Liver (tissue), 9 donors: ENCODE measurements around the gene CARD9. TPM values are rescaled to one million over a fixed set of nuclear protein-coding genes. Genes with fewer than 3 reads are reported as not detected.

ENCODE experiments used
- DNase-seq: peaks from one replicate; pipeline ENCODE4 v3.0.0-alpha.2; 2017; ENCODE audit warnings: low spot score
- H3K27ac ChIP-seq, 2 donors: one replicate each; pipeline ENCODE4 v1.7.0; 2013; ENCODE audit warnings: inconsistent platforms in 2 of 2, low read length in 2 of 2, control low read depth in 1 of 2, low read depth in 1 of 2, mild to moderate bottlenecking in 1 of 2
- H3K27me3 ChIP-seq, 4 donors: one replicate each; pipeline versions ENCODE4 v1.6.1 to v1.7.0; 2013; ENCODE audit warnings: low read length in 3 of 4, inconsistent platforms in 1 of 4, mild to moderate bottlenecking in 1 of 4, moderate library complexity in 1 of 4; ENCODE audit not compliant: control insufficient read depth in 4 of 4, insufficient read depth in 4 of 4
- H3K36me3 ChIP-seq, 4 donors: one replicate each; pipeline versions ENCODE4 v1.6.1 to v1.7.0; 2013; ENCODE audit warnings: low read length in 3 of 4, mild to moderate bottlenecking in 3 of 4, low read depth in 1 of 4, moderate library complexity in 1 of 4; ENCODE audit not compliant: control insufficient read depth in 4 of 4, insufficient read depth in 3 of 4
- H3K4me1 ChIP-seq, 4 donors: one replicate each; pipeline versions ENCODE4 v1.6.1 to v1.7.0; 2013; ENCODE audit warnings: low read length in 3 of 4, mild to moderate bottlenecking in 3 of 4, moderate library complexity in 1 of 4; ENCODE audit not compliant: control insufficient read depth in 4 of 4, insufficient read depth in 4 of 4
- H3K4me3 ChIP-seq, 3 donors: one replicate each; pipeline versions ENCODE4 v1.6.1 to v1.7.0; 2013; ENCODE audit warnings: low read length in 3 of 3, control low read depth in 1 of 3, low read depth in 1 of 3, mild to moderate bottlenecking in 1 of 3
- H3K9ac ChIP-seq, 2 donors: one replicate each; pipeline ENCODE4 v1.7.0; 2013; ENCODE audit warnings: low read length in 2 of 2, mild to moderate bottlenecking in 2 of 2, moderate library complexity in 2 of 2, control low read depth in 1 of 2, low read depth in 1 of 2
- H3K9me3 ChIP-seq, 4 donors: one replicate each; pipeline versions ENCODE4 v1.6.1 to v1.7.0; 2013; ENCODE audit warnings: low read length in 3 of 4; ENCODE audit not compliant: control insufficient read depth in 4 of 4
- EGR1 ChIP-seq, 2 donors: IDR thresholded peaks; 2 replicates each; pipeline ENCODE4 v1.6.1; 2016 to 2018; ENCODE audit warnings: antibody characterized with exemption in 2 of 2, low read depth in 2 of 2
- FOXA1 ChIP-seq: IDR thresholded peaks from 2 replicates; pipeline ENCODE4 v1.6.1; 2016; ENCODE audit warnings: antibody characterized with exemption
- FOXA2 ChIP-seq: IDR thresholded peaks from 2 replicates; pipeline ENCODE4 v1.6.1; 2016; ENCODE audit warnings: antibody characterized with exemption
- GABPA ChIP-seq, 2 donors: IDR thresholded peaks in 1 of 2; conservative IDR thresholded peaks in 1 of 2; 2 replicates each; pipeline ENCODE4 v1.6.1; 2016; ENCODE audit warnings: antibody characterized with exemption in 2 of 2, mild to moderate bottlenecking in 1 of 2, moderate library complexity in 1 of 2
- HNF4G ChIP-seq: IDR thresholded peaks from 2 replicates; pipeline ENCODE4 v1.6.1; 2016; ENCODE audit warnings: antibody characterized with exemption
- JUND ChIP-seq, 2 donors: IDR thresholded peaks; 2 replicates each; pipeline ENCODE4 v1.6.1; 2016; ENCODE audit warnings: antibody characterized with exemption in 2 of 2
- MAX ChIP-seq: IDR thresholded peaks from 2 replicates; pipeline ENCODE4 v1.6.1; 2016; ENCODE audit warnings: antibody characterized with exemption
- RAD21 ChIP-seq, 2 donors: IDR thresholded peaks; 2 replicates each; pipeline ENCODE4 v1.6.1; 2016; ENCODE audit warnings: antibody characterized with exemption in 2 of 2, mild to moderate bottlenecking in 2 of 2
- REST ChIP-seq: IDR thresholded peaks from 2 replicates; pipeline ENCODE4 v1.6.1; 2016; ENCODE audit warnings: antibody characterized with exemption, mild to moderate bottlenecking
- RXRA ChIP-seq, 2 donors: IDR thresholded peaks; 2 replicates each; pipeline ENCODE4 v1.6.1; 2017 to 2018; ENCODE audit warnings: antibody characterized with exemption in 2 of 2, mild to moderate bottlenecking in 1 of 2
- SP1 ChIP-seq: IDR thresholded peaks from 2 replicates; pipeline ENCODE4 v1.6.1; 2018; ENCODE audit warnings: antibody characterized with exemption, mild to moderate bottlenecking
- TAF1 ChIP-seq: conservative IDR thresholded peaks from 2 replicates; pipeline ENCODE4 v1.6.1; 2016; ENCODE audit warnings: antibody characterized with exemption, mild to moderate bottlenecking
- YY1 ChIP-seq: IDR thresholded peaks from 2 replicates; pipeline ENCODE4 v1.6.1; 2016; ENCODE audit warnings: antibody characterized with exemption, mild to moderate bottlenecking
- ZBTB33 ChIP-seq: IDR thresholded peaks from 2 replicates; pipeline ENCODE4 v1.6.1; 2016; ENCODE audit warnings: antibody characterized with exemption
- WGBS: extraction: QIAGEN DNeasy Blood & Tissue Kit; methylation state at CpG from one replicate; pipeline ENCODE4 v1.1.7; 2013; 5-methylcytosine and 5-hydroxymethylcytosine counted together
- polyA plus RNA-seq, 2 donors: library from polyadenylated mRNA; stranded (reverse) in 1 of 2; unstranded in 1 of 2; fragments of 200-250 nt in 1 of 2; fragments of >200 nt in 1 of 2; fragmentation: Nextera tagmentation in 1 of 2; extraction: Ambion mirVana in 1 of 2; gene quantifications; one replicate each; pipeline versions ENCODE4 v1.2.1 to v1.2.3, GENCODE V29; 2013 to 2015
- total RNA-seq, 2 donors: library from RNA; depleted of rRNA; stranded (reverse); fragments of >200 nt; gene quantifications; one replicate each; pipeline ENCODE4 v1.2.3, GENCODE V29; 2014
- donor health status: healthy.
- donor health status: healthy.
- donor health status: healthy.
- donor health status: healthy.
- donor health status: healthy.

Gene CARD9
- total and polyA plus RNA-seq, 4 donors, result 0.25 to 5.3 (median 2.2) TPM

GRCh38 chr9:136411378-136411777, 37.9 kb upstream of the CARD9 start:
- H3K36me3 ChIP-seq, result peaks cover 13 to 47% (median 24%) of the 10 kb centered on the region in 4 donors
- H3K9me3 ChIP-seq, result no peaks in the 10 kb centered on the region
- TF ChIP-seq TAF1, result no peak
- no peak for TF ChIP-seq MAX
- no peaks in the 10 kb centered on the region for H3K27me3 ChIP-seq
- H3K4me1 ChIP-seq, result peaks cover 3 to 22% (median 17%) of the 10 kb centered on the region in 4 donors
- DNase-seq, result no peak
- peak overlapping the region; percentile 73 to 85 for H3K9ac ChIP-seq
- H3K27ac ChIP-seq, result peak overlapping the region; percentile 82 to 88
- 33% methylated on average over 4 of the region's 4 CpGs for WGBS
- H3K4me3 ChIP-seq, result peak overlapping the region; percentile 75 to 95 (median 88)

- peaks cover 3 to 22% (median 17%) of the 10 kb centered on the region in 4 donors for H3K4me1 ChIP-seq
- peak within 1 kb of the TSS; percentile 82 to 88 for H3K27ac ChIP-seq
- no peak for TF ChIP-seq RAD21 (IDR thresholded peaks at IDR 0.05)
- TF ChIP-seq REST, result peak; percentile 21
- TF ChIP-seq GABPA (IDR thresholded peaks at IDR 0.05 in 1 of 2, conservative IDR thresholded peaks at IDR 0.05 in 1 of 2), result peak; percentile 79 to 94
- no peak for TF ChIP-seq FOXA1
- peak; percentile 99 for TF ChIP-seq YY1
- TF ChIP-seq EGR1 (IDR thresholded peaks at IDR 0.05; ENCODE audit: low read depth in 2 of 2), result peak; percentile 80 to 96
- H3K9ac ChIP-seq, result peak within 1 kb of the TSS; percentile 73 to 85
- no peaks in the 10 kb centered on the region for H3K9me3 ChIP-seq
- no peaks in the 10 kb centered on the region for H3K27me3 ChIP-seq
- WGBS, result under 1% methylated on average over 83 of the region's 83 CpGs
- peaks cover 9 to 43% (median 22%) of the 10 kb centered on the region in 4 donors for H3K36me3 ChIP-seq
- H3K4me3 ChIP-seq, result peak within 1 kb of the TSS; percentile 75 to 95 (median 88)
- peak; percentile 95 for DNase-seq
These were observed 37.2 kb upstream of the CARD9 start, which contains the start of the genes ENTR1 and PMPCA for GRCh38 chr9:136410500-136411287. Gene ENTR1, minus strand, starts transcription at chr9:136410614. Its CDS starts 217 bp downstream, at chr9:136410397. Gene PMPCA, plus strand, starts transcription at chr9:136410658. Its CDS starts 11 bp downstream, at chr9:136410669.

GRCh38 chr9:136409557-136410455, 36.3 kb upstream of the CARD9 start:
- H3K36me3 ChIP-seq, result peaks cover 9 to 44% (median 22%) of the 10 kb centered on the region in 4 donors
- no peaks in the 10 kb centered on the region for H3K9me3 ChIP-seq
- 11% methylated on average over 71 of the region's 71 CpGs for WGBS
- no peaks in the 10 kb centered on the region for H3K27me3 ChIP-seq
- TF ChIP-seq JUND (IDR thresholded peaks at IDR 0.05) (no peak), FOXA2 (no peak), FOXA1 (no peak), REST (no peak), EGR1 (IDR thresholded peaks at IDR 0.05; ENCODE audit: low read depth in 2 of 2) (no peak), RAD21 (IDR thresholded peaks at IDR 0.05) (no peak), RXRA (IDR thresholded peaks at IDR 0.05) (peak; percentile 30 to 62), MAX (peak; percentile 97), YY1 (peak; percentile 24), ZBTB33 (no peak), SP1 (no peak), HNF4G (no peak)
- H3K9ac ChIP-seq, result peak overlapping the region; percentile 15 to 36
- peaks cover 3 to 22% (median 17%) of the 10 kb centered on the region in 4 donors for H3K4me1 ChIP-seq
- H3K4me3 ChIP-seq, result peak overlapping the region; percentile 67 to 76 (median 75)
- no peak for DNase-seq
- H3K27ac ChIP-seq, result peak overlapping the region; percentile 76 to 81
